Mesenchymal stem cell (in vitro differentiated cells and primary cell): ENCODE results near the gene PHKB.

Experiments
- DNase-seq: peaks from one replicate; pipeline ENCODE4 v3.0.0-alpha.2; 2013
- H2AFZ ChIP-seq: one replicate; pipeline ENCODE4 v1.6.1; 2013; ENCODE audit warnings: low read depth, mild to moderate bottlenecking, control low read depth, inconsistent platforms, low read length, moderate library complexity
- H2AK5ac ChIP-seq: 2 replicates; pipeline ENCODE4 v1.6.1; 2013; ENCODE audit warnings: low read length, moderate library complexity, mild to moderate bottlenecking, inconsistent platforms; ENCODE audit not compliant: severe bottlenecking
- H2BK120ac ChIP-seq: one replicate; pipeline ENCODE4 v1.6.1; 2013; ENCODE audit warnings: low read depth, mild to moderate bottlenecking, inconsistent platforms, low read length, moderate library complexity
- H2BK12ac ChIP-seq, 2 experiments: one replicate each; pipeline ENCODE4 v1.6.1; 2013; ENCODE audit warnings: inconsistent platforms in 2 of 2, low read length in 2 of 2, mild to moderate bottlenecking in 2 of 2, moderate library complexity in 2 of 2, control low read depth in 1 of 2
- H2BK15ac ChIP-seq: one replicate; pipeline ENCODE4 v1.6.1; 2013; ENCODE audit warnings: mild to moderate bottlenecking, low read depth, inconsistent platforms; ENCODE audit not compliant: poor library complexity, severe bottlenecking
- H2BK5ac ChIP-seq: 2 replicates; pipeline ENCODE4 v1.6.1; 2013; ENCODE audit warnings: low read depth, mild to moderate bottlenecking, low read length, control low read depth, inconsistent platforms; ENCODE audit not compliant: poor library complexity, severe bottlenecking
- H3K14ac ChIP-seq, 2 experiments: one replicate each; pipeline ENCODE4 v1.6.1; 2013; ENCODE audit warnings: inconsistent platforms in 2 of 2, low read length in 2 of 2, control low read depth in 1 of 2, mild to moderate bottlenecking in 1 of 2, moderate library complexity in 1 of 2
- H3K18ac ChIP-seq, 2 experiments: one replicate each; pipeline ENCODE4 v1.6.1; 2013; ENCODE audit warnings: inconsistent platforms in 2 of 2, low read length in 2 of 2, control low read depth in 1 of 2, low read depth in 1 of 2, mild to moderate bottlenecking in 1 of 2
- H3K23ac ChIP-seq, 2 experiments: one replicate each; pipeline ENCODE4 v1.6.1; 2013; ENCODE audit warnings: inconsistent platforms in 2 of 2, low read length in 2 of 2, mild to moderate bottlenecking in 2 of 2, moderate library complexity in 2 of 2, control low read depth in 1 of 2
- H3K27ac ChIP-seq: 2 replicates; pipeline ENCODE4 v1.5.1; 2013; ENCODE audit warnings: mild to moderate bottlenecking, moderate library complexity, low read length, control low read depth, inconsistent platforms; ENCODE audit not compliant: poor library complexity, severe bottlenecking
- H3K27me3 ChIP-seq, 2 experiments: 2 replicates each; pipeline versions ENCODE4 v1.6.1 to v1.7.0; 2013; ENCODE audit warnings: low read length in 2 of 2, mild to moderate bottlenecking in 2 of 2, moderate library complexity in 2 of 2, control low read depth in 1 of 2, inconsistent platforms in 1 of 2; ENCODE audit not compliant: control insufficient read depth in 1 of 2, insufficient read depth in 1 of 2
- H3K36me3 ChIP-seq, 2 experiments: 2 replicates each; pipeline versions ENCODE4 v1.6.1 to v1.7.0; 2013; ENCODE audit warnings: low read length in 2 of 2, control low read depth in 1 of 2, inconsistent platforms in 1 of 2, low read depth in 1 of 2, mild to moderate bottlenecking in 1 of 2; ENCODE audit not compliant: insufficient read depth in 2 of 2, control insufficient read depth in 1 of 2
- H3K4ac ChIP-seq, 2 experiments: one replicate each; pipeline ENCODE4 v1.6.1; 2013; ENCODE audit warnings: inconsistent platforms in 2 of 2, low read length in 2 of 2, mild to moderate bottlenecking in 2 of 2, moderate library complexity in 2 of 2, control low read depth in 1 of 2, low read depth in 1 of 2
- H3K4me1 ChIP-seq: 2 replicates; pipeline ENCODE4 v1.6.1; 2013; ENCODE audit warnings: low read depth, low read length, control low read depth; ENCODE audit not compliant: control insufficient read depth, insufficient read depth
- H3K4me2 ChIP-seq: 2 replicates; pipeline ENCODE4 v1.6.1; 2013; ENCODE audit warnings: low read length, mild to moderate bottlenecking, inconsistent platforms; ENCODE audit not compliant: poor library complexity, severe bottlenecking
- H3K4me3 ChIP-seq, 2 experiments: 2 replicates each; pipeline versions ENCODE4 v1.5.1 to v1.7.0; 2013; ENCODE audit warnings: low read length in 2 of 2, mild to moderate bottlenecking in 2 of 2, control low read depth in 1 of 2, low read depth in 1 of 2; ENCODE audit not compliant: insufficient read depth in 1 of 2
- H3K79me1 ChIP-seq: replicated peaks from 2 replicates; pipeline ENCODE4 v1.6.1; 2013; ENCODE audit warnings: mild to moderate bottlenecking, control low read depth, low read length, inconsistent platforms; ENCODE audit not compliant: poor library complexity, severe bottlenecking
- H3K9ac ChIP-seq: 2 replicates; pipeline ENCODE4 v1.7.0; 2013; ENCODE audit warnings: mild to moderate bottlenecking, low read length, moderate library complexity
- H3K9me3 ChIP-seq: 2 replicates; pipeline ENCODE4 v1.7.0; 2013; ENCODE audit warnings: mild to moderate bottlenecking, low read length; ENCODE audit not compliant: control insufficient read depth
- H4K8ac ChIP-seq: one replicate; pipeline ENCODE4 v1.6.1; 2013; ENCODE audit warnings: inconsistent platforms, mild to moderate bottlenecking, low read length, moderate library complexity
- H4K91ac ChIP-seq: one replicate; pipeline ENCODE4 v1.6.1; 2013; ENCODE audit warnings: mild to moderate bottlenecking, low read length, inconsistent platforms
- WGBS: methylation state at CpG from one replicate; pipeline ENCODE4 v1.1.7; 2013; ENCODE audit warnings: mixed read lengths; 5-methylcytosine and 5-hydroxymethylcytosine counted together

Gene PHKB

GRCh38 chr16:47716571-47716970 lies 255.4 kb downstream of the PHKB start:
- Histone ChIP-seq H2BK5ac (no peak overlapping the region), H2BK12ac (no peak overlapping the region), H2AFZ (no peak overlapping the region), H3K4me3 (no peak overlapping the region), H3K23ac (no peak overlapping the region), H3K14ac (no peak overlapping the region), H3K18ac (no peak overlapping the region), H3K9ac (no peak overlapping the region), H2BK120ac (no peak overlapping the region), H2BK15ac (no peak overlapping the region), H3K79me1 (no peaks in the 10 kb centered on the region), H2AK5ac (no peak overlapping the region), H3K4me1 (peaks cover 5% of the 10 kb centered on the region), H3K27me3 (peaks cover 0 to 3% of the 10 kb centered on the region in 2 experiments), H3K4me2 (no peak overlapping the region), H3K4ac (no peak overlapping the region), H3K27ac (no peak overlapping the region), H4K91ac (no peak overlapping the region), H3K36me3 (peaks cover 0 to 3% of the 10 kb centered on the region in 2 experiments), H3K9me3 (no peaks in the 10 kb centered on the region), H4K8ac (no peak overlapping the region)
- 88% methylated on average over 5 of the region's 5 CpGs for WGBS
- DNase-seq, result no peak

GRCh38 chr16:47719713-47720112 lies 258.6 kb downstream of the PHKB start:
- H4K91ac ChIP-seq, result no peak overlapping the region
- no peak overlapping the region for H2BK120ac ChIP-seq
- DNase-seq, result no peak
- H3K4me1 ChIP-seq, result no peaks in the 10 kb centered on the region
- no peaks in the 10 kb centered on the region for H3K9me3 ChIP-seq
- no peak overlapping the region for H2AFZ ChIP-seq
- no peak overlapping the region for H3K14ac ChIP-seq
- no peaks in the 10 kb centered on the region for H3K79me1 ChIP-seq
- H2BK5ac ChIP-seq, result no peak overlapping the region
- H4K8ac ChIP-seq, result no peak overlapping the region
- peaks cover 0 to 7% of the 10 kb centered on the region in 2 experiments for H3K27me3 ChIP-seq
- no peak overlapping the region for H3K4ac ChIP-seq
- no peak overlapping the region for H3K18ac ChIP-seq
- no peak overlapping the region for H2BK15ac ChIP-seq
- H3K4me2 ChIP-seq, result no peak overlapping the region
- H2BK12ac ChIP-seq, result no peak overlapping the region
- no peak overlapping the region for H3K23ac ChIP-seq
- H3K27ac ChIP-seq, result no peak overlapping the region
- no peak overlapping the region for H3K4me3 ChIP-seq
- no peak overlapping the region for H3K9ac ChIP-seq
- no peak overlapping the region for H2AK5ac ChIP-seq
- H3K36me3 ChIP-seq, result no peaks in the 10 kb centered on the region
- 90% methylated on average over 4 of the region's 4 CpGs for WGBS

- H3K4me3 ChIP-seq, result no peak overlapping the region
- no peak overlapping the region for H2AK5ac ChIP-seq
- no peak overlapping the region for H2BK5ac ChIP-seq
- no peak overlapping the region for H2BK12ac ChIP-seq
- H3K18ac ChIP-seq, result no peak overlapping the region
- DNase-seq, result no peak
- no peak overlapping the region for H3K14ac ChIP-seq
- no peak overlapping the region for H4K91ac ChIP-seq
- H3K36me3 ChIP-seq, result no peaks in the 10 kb centered on the region
- 80% methylated on average over 5 of the region's 5 CpGs for WGBS
- no peak overlapping the region for H2AFZ ChIP-seq
- no peak overlapping the region for H2BK15ac ChIP-seq
- peaks cover 0 to 8% of the 10 kb centered on the region in 2 experiments for H3K27me3 ChIP-seq
- no peak overlapping the region for H3K23ac ChIP-seq
- no peaks in the 10 kb centered on the region for H3K79me1 ChIP-seq
- no peak overlapping the region for H2BK120ac ChIP-seq
- no peak overlapping the region for H3K27ac ChIP-seq
- H3K4me2 ChIP-seq, result no peak overlapping the region
- H3K9ac ChIP-seq, result no peak overlapping the region
- H4K8ac ChIP-seq, result no peak overlapping the region
- H3K4ac ChIP-seq, result no peak overlapping the region
- H3K9me3 ChIP-seq, result no peaks in the 10 kb centered on the region
- no peaks in the 10 kb centered on the region for H3K4me1 ChIP-seq
Measured at GRCh38 chr16:47721006-47721637, 260.0 kb downstream of the PHKB start.

- Histone ChIP-seq H3K23ac (no peak overlapping the region), H3K9me3 (no peaks in the 10 kb centered on the region), H3K27ac (no peak overlapping the region), H3K4me3 (no peak overlapping the region), H2AFZ (no peak overlapping the region), H2BK5ac (no peak overlapping the region), H3K4ac (no peak overlapping the region), H3K4me2 (no peak overlapping the region), H3K18ac (no peak overlapping the region), H3K4me1 (no peaks in the 10 kb centered on the region), H3K14ac (no peak overlapping the region), H3K27me3 (peaks cover 0 to 8% of the 10 kb centered on the region in 2 experiments), H2BK12ac (no peak overlapping the region), H4K91ac (no peak overlapping the region), H3K79me1 (no peaks in the 10 kb centered on the region), H3K9ac (no peak overlapping the region), H2AK5ac (no peak overlapping the region), H2BK15ac (no peak overlapping the region), H4K8ac (no peak overlapping the region), H2BK120ac (no peak overlapping the region), H3K36me3 (no peaks in the 10 kb centered on the region)
- 96% methylated on average over 4 of the region's 4 CpGs for WGBS
- no peak for DNase-seq
Measured at GRCh38 chr16:47722046-47722445, 260.9 kb downstream of the PHKB start.
